Loucy (cell line): ENCODE results near the gene CEACAM8.

Experiments
- CTCF ChIP-seq: fragments of 200-600 bp; sonication (generic); conservative IDR thresholded peaks from 2 replicates; pipeline ENCODE4 v1.5.1; 2014; ENCODE audit warnings: mild to moderate bottlenecking, antibody characterized with exemption, low read length
- EZH2phosphoT487 ChIP-seq: fragments of 200-600 bp; IDR thresholded peaks from 2 replicates; pipeline ENCODE4 v1.6.1; 2018; ENCODE audit warnings: antibody characterized with exemption, mild to moderate bottlenecking, moderate library complexity, borderline replicate concordance

GRCh38 chr19:42563352-42564210, 31.1 kb downstream of the CEACAM8 start:
- TF ChIP-seq CTCF (peak; percentile 75), EZH2phosphoT487 (no peak)
